ENCODE data around the gene MYO1B.

MYO1B gene

DNA sequence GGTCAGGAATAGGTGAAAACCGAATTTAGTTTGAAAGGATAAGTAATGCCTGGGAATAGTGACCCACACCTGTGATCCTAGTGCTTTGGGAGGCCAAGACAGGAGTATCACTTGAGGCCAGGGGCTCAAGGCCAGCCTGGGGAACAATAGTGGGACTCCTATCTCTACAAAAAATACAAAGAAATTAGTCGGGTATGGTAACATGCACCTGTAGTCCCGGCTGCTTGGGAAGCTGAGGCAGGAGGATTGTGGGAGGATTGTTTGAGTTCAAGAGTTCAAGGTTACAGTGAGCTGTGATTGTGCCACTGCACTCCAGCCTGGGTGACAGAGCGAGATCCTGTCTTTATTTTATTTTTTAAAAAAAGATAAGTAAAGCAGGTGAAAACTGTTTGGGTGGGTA, 3.8 kb upstream of the MYO1B start:
- H3F3A ChIP-seq (ENCODE audit: low read depth): no peaks in the 10 kb centered on the region
- no peak overlapping the region for H3K4me3 ChIP-seq (ENCODE audit: low read length, poor library complexity, severe bottlenecking)
- H3K79me2 ChIP-seq (ENCODE audit: insufficient read depth, low read length): peaks cover 9% of the 10 kb centered on the region
- H3K9me2 ChIP-seq (replicated peaks; ENCODE audit: low read depth, low read length): no peaks in the 10 kb centered on the region
- H3K4me2 ChIP-seq (ENCODE audit: low read depth, low read length, poor library complexity, severe bottlenecking): no peak overlapping the region
- TF ChIP-seq EZH2phosphoT487 (IDR thresholded peaks at IDR 0.05; ENCODE audit: borderline replicate concordance) (no peak), CTCF (conservative IDR thresholded peaks at IDR 0.05; ENCODE audit: low read length) (no peak)
- no peaks in the 10 kb centered on the region for H3K36me3 ChIP-seq (ENCODE audit: insufficient read depth, low read length)
- no peaks in the 10 kb centered on the region for H3K4me1 ChIP-seq (ENCODE audit: insufficient read depth, low read length, poor library complexity, severe bottlenecking)
- no peak overlapping the region for H3K9ac ChIP-seq (ENCODE audit: low read depth, low read length, poor library complexity, severe bottlenecking)
- H3K9me3 ChIP-seq (ENCODE audit: insufficient read depth, low read depth, low read length): no peaks in the 10 kb centered on the region
- H4K20me1 ChIP-seq (ENCODE audit: insufficient read depth, low read length, poor library complexity, severe bottlenecking): no peaks in the 10 kb centered on the region
- H3K27me3 ChIP-seq (ENCODE audit: insufficient read depth, low read length, poor library complexity, severe bottlenecking): no peaks in the 10 kb centered on the region
- no peak overlapping the region for H2AFZ ChIP-seq (ENCODE audit: low read length)

- TF ChIP-seq EZH2phosphoT487 (IDR thresholded peaks at IDR 0.05; ENCODE audit: borderline replicate concordance) (no peak), CTCF (conservative IDR thresholded peaks at IDR 0.05; ENCODE audit: low read length) (no peak)
- peaks cover 14% of the 10 kb centered on the region for H3K4me1 ChIP-seq (ENCODE audit: insufficient read depth, low read length, poor library complexity, severe bottlenecking)
Measured at GRCh38 chr2:191243154-191243553, 2.0 kb upstream of the MYO1B start.

DNA sequence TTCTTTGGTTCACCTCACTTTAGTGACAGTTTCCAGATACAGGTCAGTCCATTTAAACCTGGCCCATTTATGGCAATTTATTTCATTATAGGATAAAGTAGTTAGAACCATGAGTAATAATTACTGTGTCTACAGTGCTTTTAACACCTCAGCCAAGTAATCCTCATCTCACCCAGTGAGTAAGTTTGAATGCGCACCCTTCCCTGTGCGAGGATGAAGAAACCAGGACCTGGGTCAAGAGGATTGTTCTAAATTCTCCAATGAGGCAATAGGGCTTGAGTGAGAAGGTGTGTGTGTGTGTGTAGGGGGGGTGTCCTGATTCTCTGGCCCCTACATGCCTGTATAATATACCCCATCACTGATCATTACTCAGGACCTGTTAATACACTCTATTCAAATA, 854 bp upstream of the MYO1B start:
- Histone ChIP-seq H3F3A (ENCODE audit: low read depth) (no peaks in the 10 kb centered on the region), H4K20me1 (ENCODE audit: insufficient read depth, low read length, poor library complexity, severe bottlenecking) (peaks cover 13% of the 10 kb centered on the region), H3K27me3 (ENCODE audit: insufficient read depth, low read length, poor library complexity, severe bottlenecking) (no peaks in the 10 kb centered on the region), H2AFZ (ENCODE audit: low read length) (no peak overlapping the region), H3K9me3 (ENCODE audit: insufficient read depth, low read depth, low read length) (no peaks in the 10 kb centered on the region), H3K9ac (ENCODE audit: low read depth, low read length, poor library complexity, severe bottlenecking) (no peak overlapping the region), H3K4me1 (ENCODE audit: insufficient read depth, low read length, poor library complexity, severe bottlenecking) (peaks cover 26% of the 10 kb centered on the region), H3K4me3 (ENCODE audit: low read length, poor library complexity, severe bottlenecking) (no peak overlapping the region), H3K36me3 (ENCODE audit: insufficient read depth, low read length) (no peaks in the 10 kb centered on the region), H3K79me2 (ENCODE audit: insufficient read depth, low read length) (peaks cover 39% of the 10 kb centered on the region), H3K4me2 (ENCODE audit: low read depth, low read length, poor library complexity, severe bottlenecking) (peak overlapping the region; percentile 86), H3K9me2 (replicated peaks; ENCODE audit: low read depth, low read length) (no peaks in the 10 kb centered on the region)
- no peak for TF ChIP-seq CTCF (conservative IDR thresholded peaks at IDR 0.05; ENCODE audit: low read length)
- no peak for TF ChIP-seq EZH2phosphoT487 (IDR thresholded peaks at IDR 0.05; ENCODE audit: borderline replicate concordance)

More at GRCh38 chr2:191243154-191243553, 2.0 kb upstream of the MYO1B start:
- no peaks in the 10 kb centered on the region for H3K27me3 ChIP-seq (ENCODE audit: insufficient read depth, low read length, poor library complexity, severe bottlenecking)
- no peaks in the 10 kb centered on the region for H3K9me3 ChIP-seq (ENCODE audit: insufficient read depth, low read depth, low read length)
- peaks cover 27% of the 10 kb centered on the region for H3K79me2 ChIP-seq (ENCODE audit: insufficient read depth, low read length)
- no peaks in the 10 kb centered on the region for H3K36me3 ChIP-seq (ENCODE audit: insufficient read depth, low read length)
- no peak overlapping the region for H3K4me3 ChIP-seq (ENCODE audit: low read length, poor library complexity, severe bottlenecking)
- H3K9me2 ChIP-seq (replicated peaks; ENCODE audit: low read depth, low read length): no peaks in the 10 kb centered on the region
- no peak overlapping the region for H3K4me2 ChIP-seq (ENCODE audit: low read depth, low read length, poor library complexity, severe bottlenecking)
- H3F3A ChIP-seq (ENCODE audit: low read depth): no peaks in the 10 kb centered on the region
- peaks cover 7% of the 10 kb centered on the region for H4K20me1 ChIP-seq (ENCODE audit: insufficient read depth, low read length, poor library complexity, severe bottlenecking)
- no peak overlapping the region for H2AFZ ChIP-seq (ENCODE audit: low read length)
- no peak overlapping the region for H3K9ac ChIP-seq (ENCODE audit: low read depth, low read length, poor library complexity, severe bottlenecking)

Measured in Loucy (cell line).